H1 (cell line): ENCODE results near the gene GRM7. TPM values are rescaled to one million over a fixed set of nuclear protein-coding genes. Genes with fewer than 3 reads are reported as not detected.

Source experiments
- BRCA1 ChIP-seq: IDR thresholded peaks from 2 replicates; pipeline ENCODE4 v1.6.1; 2012; ENCODE audit warnings: low read depth, low read length, improper control_type of control experiment
- NANOG ChIP-seq: IDR thresholded peaks from 2 replicates; pipeline ENCODE4 v1.6.1; 2011; ENCODE audit warnings: low read length, low read depth, mild to moderate bottlenecking, inconsistent platforms; ENCODE audit not compliant: insufficient read depth, poor library complexity, severe bottlenecking
- polyA plus RNA-seq, 7 experiments: library from polyadenylated mRNA; depleted of rRNA in 3 of 7; stranded (reverse) in 5 of 7; unstranded in 2 of 7; fragments of >200 nt in 5 of 7; fragments of 200-250 nt in 2 of 7; gene quantifications; 1 replicate in 5 of 7; 2 replicates in 1 of 7; 4 replicates in 1 of 7; pipeline versions ENCODE4 v1.2.1 to v1.2.3, GENCODE V29; 2011 to 2013; ENCODE audit warnings: missing spikeins in 2 of 7, mixed read lengths in 2 of 7
- total RNA-seq: library from RNA; stranded (reverse); fragmentation: NEBNext Ultra II Directional; extraction: Animal tissue kit (Norgen Biotek cat#: 25700); gene quantifications from 2 replicates; pipeline ENCODE4 v1.2.1, GENCODE V29; 2021

The GRM7 gene
- total and polyA plus RNA-seq, 2 of the 8 experiments (the other 6 are each of a cell fraction or from before 2014, with no cell fraction given), result 0.17 to 0.24 TPM

- TF ChIP-seq BRCA1, result no peak
- no peak for TF ChIP-seq NANOG
- TF ChIP-seq, all 59 proteins: peak for 2
Observed at GRCh38 chr3:7423995-7424394, 563.1 kb downstream of the GRM7 start (continued).
